HG03064 (cell line): Measurements from ENCODE around the gene AKAP8L.
"Not testable (repeated sequence)": the region's sequence is repeated elsewhere in the genome, so short reads cannot be mapped to it uniquely, and the experiment has no call there.

Experiments used
- ATAC-seq: cut with Tn5 transposase; IDR thresholded peaks from one replicate; pipeline ENCODE4 v1.9.1; 2021; ENCODE audit warnings: low read depth; ENCODE audit not compliant: unreplicated experiment

AKAP8L gene

DNA sequence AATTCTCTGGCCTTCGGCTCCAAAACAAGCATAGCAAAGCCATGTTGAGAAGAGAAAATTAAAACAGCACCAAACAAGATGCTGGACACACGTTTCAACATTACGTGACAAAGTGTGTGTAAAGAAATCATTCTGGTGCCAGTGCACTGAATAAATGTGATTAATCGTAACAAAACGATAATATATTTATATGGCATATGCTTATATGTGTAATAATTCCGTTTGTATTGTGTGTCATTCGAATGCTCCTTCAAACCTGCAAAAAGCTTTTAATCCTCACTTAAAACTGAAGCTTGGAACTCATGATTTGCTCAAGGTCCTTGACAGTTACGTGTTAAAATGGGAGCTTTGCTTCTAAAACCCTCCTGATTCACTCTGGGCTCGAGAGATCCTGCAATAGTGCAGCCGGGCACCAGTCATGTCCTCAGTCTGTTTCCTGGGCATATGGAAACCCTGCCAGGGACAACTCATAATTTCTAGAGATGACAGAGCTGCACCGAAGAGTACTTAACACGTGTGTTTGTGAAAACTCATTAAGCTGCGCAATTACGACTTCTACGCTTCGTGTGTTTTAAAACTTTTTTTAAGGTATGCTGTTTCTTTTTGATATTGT is 731 bp upstream of the AKAP8L start:
- ATAC-seq, result no peak

DNA sequence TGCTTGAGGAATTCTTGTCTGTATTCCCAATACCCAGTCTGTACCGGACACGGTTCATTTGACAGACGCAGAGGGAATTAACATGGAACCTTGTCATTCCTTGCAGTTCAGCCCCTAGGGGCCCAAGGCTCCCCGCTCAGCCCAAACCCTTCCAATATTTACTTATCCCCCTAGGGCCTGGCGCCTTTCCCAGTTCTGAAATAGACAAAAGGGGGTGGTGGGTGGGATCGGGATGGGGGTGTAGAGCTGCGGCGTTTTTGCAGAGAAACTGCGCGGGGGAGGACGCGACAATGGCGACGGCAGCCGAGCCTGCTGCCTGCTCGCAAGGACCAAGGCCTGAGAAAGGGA is 583 bp downstream of the AKAP8L start:
- ATAC-seq, result no peak

DNA sequence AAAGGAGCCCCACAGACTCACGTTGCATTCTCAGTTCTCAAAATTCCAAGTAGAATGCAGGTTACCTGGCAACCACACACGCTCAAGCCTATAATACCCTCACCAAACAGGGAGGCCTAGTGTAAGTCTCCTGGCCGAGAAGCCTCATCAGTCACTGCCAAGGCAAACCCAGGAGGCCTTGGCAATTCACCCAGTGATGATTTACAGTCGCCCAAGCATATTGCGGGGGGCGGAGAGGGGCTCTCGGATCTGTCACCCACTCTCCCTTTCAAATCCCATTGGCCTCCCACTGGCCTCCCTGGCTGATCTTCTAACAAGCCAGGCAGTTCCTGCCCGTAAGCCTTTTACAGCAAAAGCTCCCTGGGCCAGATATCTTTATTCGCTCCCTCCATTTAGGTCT is 1.1 kb downstream of the AKAP8L start:
- ATAC-seq, result no peak

DNA sequence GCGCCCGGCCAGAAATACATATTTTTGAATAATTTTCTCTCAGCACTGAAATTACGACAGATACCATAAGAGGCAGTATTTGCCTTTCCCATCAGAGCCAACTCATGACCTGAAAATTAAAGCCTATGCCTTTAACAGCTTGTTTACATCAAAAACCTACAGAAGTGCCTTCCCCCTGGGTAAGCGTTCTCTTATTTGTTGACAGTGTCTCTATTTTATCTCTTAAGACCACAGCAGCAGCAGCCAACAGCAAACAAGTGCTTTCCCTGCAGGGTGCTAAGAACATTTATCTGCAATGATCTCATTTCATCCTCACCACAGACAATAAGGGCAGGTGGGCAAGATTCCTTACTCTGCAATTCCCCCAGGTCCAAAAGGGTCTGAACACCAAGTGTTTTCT is 6.0 kb downstream of the AKAP8L start:
- no peak for ATAC-seq

DNA sequence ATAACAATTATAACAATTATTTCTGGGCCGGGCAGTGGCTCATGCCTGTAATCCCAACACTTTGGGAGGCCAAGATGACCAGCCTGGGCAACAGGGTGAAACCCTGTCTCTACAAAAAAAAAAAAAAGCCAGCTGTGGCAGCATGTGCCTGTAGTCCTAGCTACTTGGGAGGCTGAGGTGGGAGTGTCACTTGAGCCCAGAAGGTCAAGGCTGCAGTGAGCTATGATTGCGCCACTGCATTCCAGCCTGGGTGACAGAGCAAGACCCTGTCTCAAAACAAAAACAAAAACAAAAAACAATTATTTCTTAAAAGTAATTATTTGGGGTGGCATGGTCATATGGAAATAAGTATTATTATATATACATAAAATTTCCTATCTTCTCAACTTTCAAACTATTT is 7.4 kb downstream of the AKAP8L start:
- ATAC-seq, result not testable (repeated sequence)

DNA sequence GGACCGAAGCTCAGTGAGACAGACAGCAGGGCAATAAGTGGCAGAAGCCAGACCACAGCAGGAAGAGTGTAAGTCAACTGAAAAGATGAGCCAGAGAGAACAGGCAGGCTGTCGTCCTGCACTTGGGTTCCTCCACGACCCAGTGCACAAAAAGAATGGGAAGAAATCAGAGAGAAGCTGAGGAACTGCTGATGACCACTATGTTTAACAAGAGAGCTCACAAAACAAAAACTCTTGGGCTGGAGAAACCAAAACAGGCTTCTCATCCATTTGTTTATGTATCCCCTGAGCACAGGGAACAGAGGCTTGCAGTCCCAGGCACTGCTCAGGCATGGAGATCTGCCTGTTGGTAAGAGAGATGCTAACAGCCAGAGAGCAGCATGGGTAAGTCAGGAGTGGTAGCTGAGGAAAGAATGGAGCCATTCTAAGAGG is 14.0 kb downstream of the AKAP8L start:
- no peak for ATAC-seq

DNA sequence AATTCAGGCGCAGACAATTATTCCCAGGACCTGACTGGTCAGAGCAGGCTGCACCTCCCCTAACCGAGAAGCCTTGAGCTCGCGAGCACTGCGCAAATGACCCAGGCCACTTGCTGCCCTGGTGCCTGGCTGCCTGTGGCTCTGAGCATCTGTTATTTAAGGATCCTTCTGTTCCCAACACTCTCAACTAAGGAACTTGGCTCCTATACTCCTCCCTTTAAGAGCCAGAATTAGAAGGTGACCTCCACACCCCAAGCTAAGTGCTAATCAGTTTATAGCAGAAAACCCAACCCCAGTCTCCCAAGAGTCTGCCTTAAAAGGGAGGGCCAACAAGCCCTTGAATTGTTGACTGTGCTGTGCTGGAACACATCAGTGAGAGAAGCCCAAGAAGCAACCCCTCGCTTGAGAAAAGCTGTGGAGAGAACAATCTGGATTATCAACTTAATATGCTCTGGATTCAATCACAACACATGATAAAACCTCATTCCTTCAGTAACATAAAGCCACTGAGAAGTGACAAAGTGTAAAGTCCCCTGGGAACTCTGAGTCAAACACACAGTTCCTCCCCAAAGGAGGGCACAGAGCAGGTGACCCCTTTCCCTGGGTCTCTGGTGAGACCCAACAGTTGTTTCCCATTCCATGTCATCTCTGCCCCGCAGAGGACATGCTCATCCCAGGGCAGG is 14.6 kb downstream of the AKAP8L start:
- ATAC-seq, result no peak

DNA sequence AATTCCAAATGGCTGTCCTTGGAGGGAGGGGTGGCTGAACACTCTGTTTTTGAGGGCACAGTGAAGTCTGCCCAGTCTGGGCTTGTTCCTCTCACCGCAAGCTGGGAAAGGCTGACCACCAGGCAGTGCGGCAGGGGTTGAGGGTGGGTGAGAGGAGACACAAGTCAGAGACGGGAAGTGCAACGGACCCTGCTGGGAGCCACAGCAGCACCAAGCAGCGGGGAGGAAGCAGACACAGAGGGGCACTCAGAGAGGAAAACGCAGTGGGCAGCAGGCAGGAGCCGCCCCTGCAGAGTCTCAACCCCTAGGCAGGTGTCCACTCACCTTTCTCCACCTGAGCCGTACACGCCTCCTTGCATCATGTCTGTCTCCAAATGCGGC is 15.6 kb downstream of the AKAP8L start:
- no peak for ATAC-seq

DNA sequence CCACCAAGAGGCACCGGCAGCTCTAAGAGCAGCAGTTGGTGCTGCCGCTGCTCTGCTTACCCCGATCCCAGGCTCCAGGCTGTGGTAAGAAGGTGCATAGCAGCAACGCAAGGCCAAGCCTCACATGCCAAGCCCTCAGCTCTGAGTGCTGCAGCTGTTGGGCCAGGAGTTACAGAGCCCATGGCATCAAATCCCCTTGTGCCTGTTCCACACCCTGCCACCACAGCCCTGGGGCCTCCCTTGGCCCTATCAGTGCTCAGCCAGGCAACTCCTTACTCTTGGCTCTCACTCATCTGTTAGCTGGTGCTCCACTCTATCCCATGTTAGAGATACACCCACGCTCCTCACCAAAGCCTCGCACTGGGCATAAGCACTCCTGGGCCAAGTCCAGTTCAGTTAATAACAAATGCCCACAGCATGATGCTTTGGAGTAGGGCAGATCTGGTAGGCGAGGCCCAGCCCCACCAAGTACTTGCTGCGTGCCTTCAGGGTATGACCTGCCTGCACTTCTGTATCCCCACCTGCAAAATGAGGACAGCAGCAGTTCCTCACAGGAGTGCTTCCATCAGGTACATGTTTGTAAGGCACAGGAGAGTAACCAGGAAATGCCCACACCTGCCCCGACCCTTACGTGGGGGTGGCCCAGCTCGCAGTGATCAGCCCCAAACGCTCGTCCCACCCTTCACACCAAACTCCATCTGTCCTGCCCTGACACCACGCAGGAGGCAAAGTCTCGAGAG is 16.2 kb downstream of the AKAP8L start:
- no peak for ATAC-seq

DNA sequence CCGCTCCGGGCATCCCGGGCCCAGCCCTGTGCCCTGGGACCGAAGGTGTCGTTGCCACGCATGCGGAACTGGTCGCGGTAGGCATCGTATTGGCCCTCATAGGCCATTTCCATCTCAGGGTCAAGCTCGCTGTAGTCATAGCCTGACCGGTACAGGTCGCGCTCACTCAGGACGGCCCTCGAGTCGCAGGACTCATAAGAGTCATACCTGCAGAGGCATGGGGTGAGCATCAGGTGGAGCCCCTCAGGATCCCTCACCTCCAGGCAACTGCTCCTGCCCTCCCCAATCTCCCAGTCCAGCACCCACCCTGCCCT is 17.4 kb downstream of the AKAP8L start:
- ATAC-seq, result no peak

DNA sequence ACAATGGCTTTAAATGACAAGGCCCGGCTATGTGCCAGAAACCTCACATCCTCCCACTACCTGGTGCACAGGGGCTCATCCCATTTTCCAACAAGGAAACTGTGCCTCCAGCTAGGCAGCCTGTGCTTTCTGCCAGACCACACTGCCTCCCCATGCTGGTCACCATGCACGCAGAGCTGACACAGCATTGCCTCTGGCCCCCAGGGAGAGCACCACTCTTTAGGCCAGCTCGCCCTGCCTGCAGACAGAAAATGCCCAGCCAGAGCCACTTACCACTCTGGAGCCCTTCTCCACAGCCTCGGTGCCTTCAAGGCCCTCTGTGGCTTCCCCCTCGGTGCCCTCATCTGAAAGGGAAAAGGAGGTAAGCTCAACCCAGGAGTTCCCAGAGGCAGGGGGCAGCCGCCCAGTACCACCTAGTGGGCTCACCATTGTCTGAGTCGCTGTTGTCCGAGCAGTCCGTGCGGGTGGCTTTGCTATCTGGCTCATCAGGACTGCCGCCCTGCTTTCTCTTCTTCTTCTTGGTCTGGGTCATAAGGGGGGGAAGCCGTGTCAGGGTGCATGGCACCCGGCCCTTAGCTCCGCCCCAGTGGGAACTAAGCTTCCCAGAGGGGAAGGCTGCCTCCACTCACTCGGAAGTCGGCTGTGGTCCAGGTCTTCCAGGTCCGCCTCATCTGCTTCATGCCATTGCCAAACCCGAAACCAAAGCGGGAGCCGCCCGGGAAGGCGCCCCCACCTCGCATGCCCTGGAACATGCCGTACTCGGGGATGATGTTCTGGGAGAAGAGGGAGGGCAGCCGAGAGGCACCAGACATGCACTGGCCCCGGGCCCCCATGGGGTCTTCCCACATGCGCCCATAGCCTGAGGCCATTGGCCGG is 18.0 kb downstream of the AKAP8L start:
- ATAC-seq, result no peak

DNA sequence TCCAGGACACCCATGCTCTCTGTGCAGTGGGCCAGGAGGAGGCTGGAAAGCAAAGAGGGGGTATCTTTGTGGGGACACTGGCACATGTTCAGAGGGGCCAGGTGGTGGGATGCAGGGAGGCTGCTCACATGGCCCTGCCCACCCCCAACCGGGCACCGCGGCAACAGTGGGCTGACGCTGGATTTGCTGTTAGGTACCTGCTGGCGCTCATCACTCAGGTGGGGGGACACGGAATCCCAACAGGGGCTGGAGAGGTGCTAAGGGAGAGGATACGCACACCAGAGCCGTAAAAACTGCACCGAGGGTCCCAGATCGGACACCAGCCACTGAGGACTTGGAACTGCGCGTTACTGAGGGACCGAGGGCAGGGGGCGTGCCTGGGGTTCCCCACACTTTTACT is 19.2 kb downstream of the AKAP8L start:
- ATAC-seq, result no peak

DNA sequence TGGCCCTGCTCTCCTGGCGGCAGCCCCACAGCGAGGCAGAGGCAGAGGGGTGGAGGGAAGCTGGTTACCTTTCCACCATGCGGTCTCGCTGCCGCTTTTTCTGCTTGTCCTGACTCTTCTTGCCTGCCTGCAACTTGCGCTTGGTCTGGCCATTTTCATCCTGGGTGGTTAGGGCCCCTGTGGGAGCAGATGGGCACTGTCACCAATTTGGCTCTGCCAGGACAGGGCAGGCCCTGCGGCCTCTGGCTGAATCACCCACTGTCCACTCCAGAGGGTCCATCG is 19.6 kb downstream of the AKAP8L start:
- no peak for ATAC-seq

DNA sequence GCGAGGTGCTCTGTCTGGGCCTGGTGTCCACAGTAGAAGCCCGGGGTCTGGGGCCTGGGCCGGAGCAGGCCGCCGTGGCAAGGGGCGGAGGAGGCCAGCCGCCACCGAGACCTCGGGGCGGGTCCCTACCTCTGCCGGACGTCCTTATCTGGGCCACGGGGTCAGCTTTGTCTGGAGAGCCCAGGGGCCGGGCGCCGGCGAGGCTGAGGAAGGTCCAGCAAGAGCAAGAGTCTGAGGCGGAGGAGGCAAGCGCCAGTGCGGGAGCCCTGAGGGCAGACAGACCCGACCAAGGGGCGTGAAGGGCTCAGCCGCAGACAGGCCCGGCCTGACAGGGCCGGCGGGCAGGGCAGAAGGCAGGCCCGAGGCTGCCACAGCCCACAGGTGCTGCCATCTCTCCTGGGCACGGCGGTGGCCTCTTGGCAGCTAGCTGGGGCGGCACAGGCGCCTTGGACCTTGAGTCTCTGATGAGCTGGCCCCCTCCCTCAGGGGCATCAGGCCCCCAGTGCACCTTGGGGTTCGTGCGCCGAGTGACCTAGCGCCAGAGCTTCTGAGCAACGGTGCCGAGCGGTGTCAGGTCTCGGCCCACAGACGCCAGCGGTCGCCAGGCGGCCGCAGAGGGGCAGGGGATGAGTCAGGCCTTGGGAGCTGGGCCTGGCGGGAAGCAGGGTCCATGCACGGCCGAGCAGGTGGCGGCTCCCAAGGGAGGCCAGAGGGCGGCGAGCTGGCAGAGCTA is 20.1 kb downstream of the AKAP8L start:
- ATAC-seq, result no peak

DNA sequence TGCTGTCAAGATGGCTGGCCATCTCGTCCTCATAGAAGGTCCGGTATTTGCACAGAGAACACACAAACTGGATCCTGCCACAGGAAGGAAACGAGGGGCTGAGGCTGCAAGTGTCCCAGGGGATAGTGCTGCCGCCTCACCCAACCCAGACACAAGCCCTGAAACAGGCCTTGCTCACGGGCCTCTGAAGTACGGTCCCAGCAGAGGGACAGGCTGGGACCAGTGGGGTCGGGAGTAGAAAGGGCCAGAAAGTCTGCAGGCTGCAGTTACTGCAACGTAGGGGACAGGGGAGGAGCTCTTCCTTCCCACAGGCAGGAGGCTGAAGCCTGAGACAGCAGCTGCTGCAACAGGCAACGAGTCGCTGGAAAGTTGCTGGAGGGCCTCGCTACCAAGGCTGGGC is 21.0 kb downstream of the AKAP8L start:
- ATAC-seq, result no peak

DNA sequence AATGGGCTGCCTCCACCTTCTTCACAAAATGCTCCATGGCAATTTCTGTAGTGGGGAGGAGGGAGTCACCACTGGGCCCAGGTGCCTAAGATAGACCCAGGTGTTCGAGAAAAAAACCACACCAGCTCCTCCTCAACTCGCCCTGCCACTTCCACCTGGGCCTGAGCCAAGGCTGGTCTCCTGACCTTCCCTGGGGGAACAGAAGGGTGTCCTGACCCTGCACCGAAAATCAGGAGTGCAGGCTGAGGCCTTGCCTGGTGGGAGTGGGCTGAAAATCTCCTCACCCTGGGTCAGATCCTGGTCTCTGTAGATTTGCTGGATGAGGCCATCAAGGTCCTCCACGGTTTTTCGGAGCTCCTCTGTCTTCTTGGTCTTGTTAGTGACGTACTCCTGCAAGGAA is 21.6 kb downstream of the AKAP8L start:
- no peak for ATAC-seq

DNA sequence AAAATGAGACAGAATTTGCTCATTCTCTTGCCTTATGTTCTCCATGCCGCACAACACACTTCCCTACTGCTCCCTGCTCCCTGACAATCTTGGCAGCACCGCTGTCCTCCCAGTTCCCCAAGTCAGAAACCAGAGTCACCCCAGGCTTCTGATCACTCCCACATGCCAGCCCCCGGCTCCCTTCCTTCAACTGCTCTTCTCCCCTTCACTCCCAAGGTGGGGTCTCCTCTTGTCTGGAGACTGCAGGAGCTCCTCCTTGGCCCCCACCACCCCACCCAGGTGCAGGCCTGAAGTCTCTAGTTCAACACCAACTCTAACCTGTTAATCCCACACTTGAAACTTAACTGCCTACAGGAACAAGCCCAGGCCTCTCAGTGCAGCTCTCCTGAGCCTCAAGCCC is 22.4 kb downstream of the AKAP8L start:
- ATAC-seq, result no peak

DNA sequence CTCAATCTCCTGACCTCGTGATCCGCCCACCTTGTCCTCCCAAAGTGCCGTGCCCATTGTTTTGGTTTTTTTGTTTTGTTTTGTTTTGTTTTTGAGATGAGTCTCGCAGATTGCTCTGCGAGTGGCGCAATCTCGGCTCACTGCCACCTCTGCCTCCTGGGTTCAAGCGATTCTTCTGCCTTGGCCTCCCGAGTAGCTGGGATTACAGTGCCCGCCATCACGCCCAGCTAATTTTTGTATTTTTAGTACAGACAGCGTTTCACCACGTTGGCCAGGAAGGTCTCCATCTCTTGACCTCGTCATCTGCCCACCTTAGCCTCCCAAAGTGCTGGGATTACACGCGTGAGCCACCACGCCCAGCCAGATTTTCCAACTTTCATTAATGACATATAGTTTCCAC is 23.5 kb downstream of the AKAP8L start:
- not testable (repeated sequence) for ATAC-seq

DNA sequence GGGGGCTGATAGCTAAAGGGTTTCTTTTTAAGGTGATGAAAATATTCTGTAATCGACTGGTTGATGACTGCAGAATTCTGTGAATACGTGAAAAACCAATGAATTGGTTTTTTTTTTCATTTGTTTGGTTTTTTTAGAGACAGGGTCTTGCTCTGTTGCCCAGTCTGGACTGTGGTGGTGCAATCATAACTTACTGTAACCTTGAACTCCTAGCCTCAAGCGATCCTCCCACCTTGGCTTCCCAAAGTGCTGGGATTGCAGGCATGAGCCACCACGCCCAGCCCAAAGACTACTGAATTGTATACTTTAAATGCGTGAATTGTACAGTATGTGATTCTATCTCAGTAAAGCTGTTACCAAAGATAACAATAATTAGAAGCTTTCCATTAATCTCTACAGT is 24.4 kb downstream of the AKAP8L start:
- no peak for ATAC-seq

DNA sequence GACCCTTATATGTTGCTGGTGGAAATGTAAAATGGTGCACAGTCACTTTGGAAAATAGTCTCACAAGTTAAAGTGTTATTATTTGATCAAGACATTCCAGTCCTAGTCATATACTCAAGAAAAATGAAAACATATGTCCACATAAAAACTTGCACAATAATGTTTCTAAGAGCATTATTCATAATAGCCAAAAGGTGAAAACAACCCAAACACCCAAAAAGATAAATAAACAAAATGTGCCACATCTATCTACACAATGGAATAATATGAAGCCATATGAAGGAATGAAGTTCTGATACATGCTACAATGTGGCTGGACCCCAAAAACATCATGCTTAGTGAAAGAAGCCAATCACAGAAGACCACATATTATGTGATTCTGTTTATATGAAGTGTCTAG is 24.8 kb downstream of the AKAP8L start:
- no peak for ATAC-seq

DNA sequence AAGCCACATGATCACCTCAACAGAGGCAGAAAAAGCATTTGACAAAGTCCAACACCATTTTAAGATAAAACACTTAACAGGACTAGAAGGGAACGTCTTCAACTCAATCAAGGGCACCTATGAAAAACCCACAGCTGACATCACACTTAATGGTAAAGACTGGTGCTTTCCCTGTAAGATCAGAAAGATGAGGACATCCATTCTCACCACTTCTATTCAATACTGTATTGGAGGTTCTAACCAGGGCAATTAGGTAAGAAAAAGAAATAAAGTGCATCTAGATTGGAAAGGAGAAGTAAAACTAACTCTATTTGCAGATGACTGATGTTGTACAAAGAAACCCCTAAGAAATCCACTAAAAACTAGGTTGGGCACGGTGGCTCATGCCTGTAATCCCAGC is 28.0 kb downstream of the AKAP8L start:
- no peak for ATAC-seq
